HG03025 (cell line): ENCODE results near the gene ARL10.
A peak's percentile ranks its signal among the peaks of the same experiment; 100 is the strongest.

ENCODE experiments used
- ATAC-seq: cut with Tn5 transposase; IDR thresholded peaks from one replicate; pipeline ENCODE4 v1.9.1; 2021; ENCODE audit warnings: mild to moderate bottlenecking, moderate library complexity; ENCODE audit not compliant: unreplicated experiment, low FRiP score

ARL10 gene

GRCh38 chr5:176361437-176362232 is 3.7 kb upstream of the ARL10 start, which contains the start of gene KIAA1191:
KIAA1191 (minus strand) TSS chr5:176361764; CDS start chr5:176359508, 2,256 bp downstream.
- peak; percentile 80 for ATAC-seq

- ATAC-seq = peak; percentile 5
Observed at GRCh38 chr5:176362233-176362490, 3.1 kb upstream of the ARL10 start.

- ATAC-seq = no peak
Observed at GRCh38 chr5:176364765-176365350, 429 bp upstream of the ARL10 start.

GRCh38 chr5:176366232-176366894 is 1.1 kb downstream of the ARL10 start:
- no peak for ATAC-seq

- no peak for ATAC-seq
Observed at GRCh38 chr5:176368726-176369125, 3.4 kb downstream of the ARL10 start.

- ATAC-seq = no peak
Observed at GRCh38 chr5:176369934-176370711, 4.8 kb downstream of the ARL10 start.

- no peak for ATAC-seq
Observed at GRCh38 chr5:176371621-176372539, 6.6 kb downstream of the ARL10 start.

- ATAC-seq = no peak
Observed at GRCh38 chr5:176373100-176373818, 8.0 kb downstream of the ARL10 start.

- ATAC-seq = peak; percentile 52
Observed at GRCh38 chr5:176379881-176380280, 14.6 kb downstream of the ARL10 start.

GRCh38 chr5:176381423-176381822 is 16.1 kb downstream of the ARL10 start:
- ATAC-seq = no peak

GRCh38 chr5:176381979-176382378 is 16.7 kb downstream of the ARL10 start:
- no peak for ATAC-seq

- no peak for ATAC-seq
Observed at GRCh38 chr5:176382721-176383120, 17.4 kb downstream of the ARL10 start.

- no peak for ATAC-seq
Observed at GRCh38 chr5:176383248-176383905, 18.1 kb downstream of the ARL10 start.

GRCh38 chr5:176383961-176384360 is 18.7 kb downstream of the ARL10 start:
- no peak for ATAC-seq

GRCh38 chr5:176384366-176384930 is 19.2 kb downstream of the ARL10 start:
- ATAC-seq = no peak

- no peak for ATAC-seq
Observed at GRCh38 chr5:176384991-176385390, 19.7 kb downstream of the ARL10 start.

- no peak for ATAC-seq
Observed at GRCh38 chr5:176386491-176386890, 21.2 kb downstream of the ARL10 start.

- no peak for ATAC-seq
Observed at GRCh38 chr5:176387384-176387925, 22.2 kb downstream of the ARL10 start.
